ENCODE results near the gene AJM1.
"Not testable (repeated sequence)": the region's sequence is repeated elsewhere in the genome, so short reads cannot be mapped to it uniquely, and the experiment has no call there.

AJM1 gene

GRCh38 chr9:136835932-136836904, 6.1 kb upstream of the AJM1 start:
- TF ChIP-seq MYC (IDR thresholded peaks at IDR 0.05; ENCODE audit: low read depth, low read length) (no peak), POLR2A (IDR thresholded peaks at IDR 0.05; ENCODE audit: extremely low read depth, insufficient read length) (no peak)
- no peak for DNase-seq (ENCODE audit: low read depth)
- no peak overlapping the region for H3K4me3 ChIP-seq (ENCODE audit: low read depth, low read length)

DNA sequence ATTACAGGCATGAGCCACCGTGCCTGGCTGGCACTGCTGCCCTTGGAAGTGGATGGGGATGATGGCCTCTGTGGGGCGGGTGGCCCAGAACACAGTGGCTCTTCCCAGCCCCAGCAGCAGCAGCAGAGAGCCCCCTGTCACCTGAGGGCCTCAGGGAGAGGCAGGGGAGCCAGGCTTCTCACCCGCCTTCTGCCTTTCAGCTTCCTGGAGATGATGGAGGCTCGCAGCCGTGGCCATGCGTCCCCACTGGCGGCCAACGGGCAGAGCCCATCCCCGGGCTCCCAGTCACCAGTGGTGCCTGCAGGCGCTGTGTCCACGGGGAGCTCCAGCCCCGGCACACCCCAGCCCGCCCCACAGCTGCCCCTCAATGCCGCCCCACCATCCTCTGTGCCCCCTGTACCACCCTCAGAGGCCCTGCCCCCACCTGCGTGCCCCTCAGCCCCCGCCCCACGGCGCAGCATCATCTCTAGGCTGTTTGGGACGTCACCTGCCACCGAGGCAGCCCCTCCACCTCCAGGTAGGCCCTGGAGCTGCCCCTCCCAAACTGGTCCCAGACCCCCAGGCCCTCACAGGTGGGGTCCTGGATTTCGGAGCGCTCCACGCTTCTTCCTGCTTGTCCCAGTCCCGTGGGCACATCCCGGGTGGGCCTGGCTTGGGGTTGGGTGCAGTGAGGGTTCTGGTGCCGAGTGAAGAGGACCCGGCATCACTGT, 5.0 kb upstream of the AJM1 start:
- TF ChIP-seq MYC (IDR thresholded peaks at IDR 0.05; ENCODE audit: low read depth, low read length) (no peak), POLR2A (IDR thresholded peaks at IDR 0.05; ENCODE audit: extremely low read depth, insufficient read length) (no peak), MAX (IDR thresholded peaks at IDR 0.05; ENCODE audit: low read depth, low read length) (no peak), CTCF (IDR thresholded peaks at IDR 0.05; ENCODE audit: low read depth, low read length) (no peak)
- DNase-seq (ENCODE audit: low read depth): no peak
- H3K4me3 ChIP-seq (ENCODE audit: low read depth, low read length): no peak overlapping the region

DNA sequence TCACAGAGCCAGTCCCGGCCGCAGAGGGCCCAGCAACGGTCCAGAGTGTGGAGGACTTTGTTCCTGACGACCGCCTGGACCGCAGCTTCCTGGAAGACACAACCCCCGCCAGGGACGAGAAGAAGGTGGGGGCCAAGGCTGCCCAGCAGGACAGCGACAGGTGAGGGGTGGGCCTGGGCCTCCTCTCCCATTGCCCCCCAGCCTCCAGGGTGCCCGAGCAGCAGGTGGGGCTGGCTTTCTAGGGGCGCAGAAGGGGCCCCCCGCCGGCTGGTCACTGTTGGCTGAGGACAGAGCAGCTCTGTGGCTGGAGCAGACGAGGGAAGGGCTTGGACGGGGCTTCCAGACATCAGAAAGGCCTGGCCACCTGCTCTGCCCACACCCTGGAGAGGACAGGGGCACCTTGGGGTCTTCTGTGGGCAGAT, 4.4 kb upstream of the AJM1 start:
- DNase-seq (ENCODE audit: low read depth); H3K4me3 ChIP-seq (ENCODE audit: low read depth, low read length): not testable (repeated sequence)

DNA sequence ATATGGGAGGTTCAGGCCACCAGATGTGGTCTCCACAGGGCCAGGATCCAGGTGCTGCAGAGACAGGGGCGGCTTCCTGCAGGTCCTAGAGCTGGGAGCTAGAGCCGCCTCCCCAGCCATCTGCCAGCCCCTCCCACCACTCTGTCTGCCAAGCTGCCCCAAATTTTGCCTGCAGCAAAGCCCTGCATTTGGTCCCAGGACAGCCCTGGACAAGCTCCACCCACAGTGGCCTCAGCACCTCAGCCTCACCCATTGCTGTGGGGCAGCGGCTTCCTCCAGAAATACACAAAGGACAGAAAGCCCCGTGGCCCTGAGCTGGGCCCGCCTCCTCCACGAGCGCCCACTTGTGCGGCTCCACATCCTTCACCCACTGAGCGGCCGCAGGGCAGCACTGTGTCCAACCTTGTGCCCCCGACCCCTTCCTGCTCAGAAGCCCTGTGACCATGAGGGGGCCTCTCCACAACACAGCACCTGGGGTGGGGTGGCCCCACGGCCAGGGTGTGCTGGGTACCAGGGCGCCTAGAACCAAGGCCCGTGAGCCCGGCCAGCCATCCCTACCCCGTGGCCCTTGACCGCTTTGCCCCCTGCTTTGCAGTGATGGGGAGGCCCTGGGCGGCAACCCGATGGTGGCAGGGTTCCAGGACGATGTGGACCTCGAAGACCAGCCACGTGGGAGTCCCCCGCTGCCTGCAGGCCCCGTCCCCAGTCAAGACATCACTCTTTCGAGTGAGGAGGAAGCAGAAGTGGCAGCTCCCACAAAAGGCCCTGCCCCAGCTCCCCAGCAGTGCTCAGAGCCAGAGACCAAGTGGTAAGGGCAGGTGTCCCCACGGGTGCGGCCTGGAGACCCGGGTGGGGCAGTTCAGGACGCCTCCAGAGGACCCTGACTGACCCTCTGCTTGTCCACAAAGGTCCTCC, 3.7 kb upstream of the AJM1 start:
- H3K4me3 ChIP-seq (ENCODE audit: low read depth, low read length): no peak overlapping the region
- no peak for DNase-seq (ENCODE audit: low read depth)
- TF ChIP-seq CTCF (IDR thresholded peaks at IDR 0.05; ENCODE audit: low read depth, low read length): no peak
- no peak for TF ChIP-seq POLR2A (IDR thresholded peaks at IDR 0.05; ENCODE audit: extremely low read depth, insufficient read length)
- TF ChIP-seq MYC (IDR thresholded peaks at IDR 0.05; ENCODE audit: low read depth, low read length): no peak
- TF ChIP-seq MAX (IDR thresholded peaks at IDR 0.05; ENCODE audit: low read depth, low read length): no peak

GRCh38 chr9:136839229-136840139, 2.8 kb upstream of the AJM1 start:
- DNase-seq (ENCODE audit: low read depth): no peak
- no peak for TF ChIP-seq MYC (IDR thresholded peaks at IDR 0.05; ENCODE audit: low read depth, low read length)

DNA sequence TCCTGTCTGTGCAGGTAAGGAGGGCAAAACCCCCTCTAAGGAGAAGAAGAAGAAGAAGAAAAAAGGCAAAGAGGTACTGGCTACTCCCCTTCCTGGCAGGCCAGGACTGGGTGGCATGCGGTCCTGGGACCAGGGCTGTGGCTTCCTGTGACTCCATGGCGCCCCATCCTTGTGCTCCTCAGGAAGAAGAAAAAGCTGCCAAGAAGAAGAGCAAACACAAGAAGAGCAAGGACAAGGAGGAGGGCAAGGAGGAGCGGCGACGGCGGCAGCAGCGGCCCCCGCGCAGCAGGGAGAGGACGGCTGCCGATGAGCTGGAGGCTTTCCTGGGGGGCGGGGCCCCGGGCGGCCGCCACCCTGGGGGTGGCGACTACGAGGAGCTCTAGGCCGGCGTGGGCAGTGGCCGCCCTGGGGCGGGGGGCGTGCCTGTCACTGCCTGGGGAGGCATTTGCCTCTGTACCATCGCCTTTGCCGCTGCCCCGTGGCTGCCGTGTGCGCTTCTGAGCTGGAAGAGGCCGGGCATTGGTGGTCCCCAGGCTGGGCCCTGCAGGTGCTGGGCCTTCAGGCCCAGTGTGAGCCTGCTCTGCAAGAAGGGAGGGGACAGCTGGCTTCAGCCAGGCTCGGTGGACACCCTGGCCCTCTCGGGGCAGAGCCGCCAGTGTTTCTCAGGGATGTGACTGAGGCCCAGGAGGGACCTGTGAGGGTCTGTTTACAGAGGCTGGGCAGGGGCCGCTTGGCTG, 2.0 kb upstream of the AJM1 start:
- no peak overlapping the region for H3K4me3 ChIP-seq (ENCODE audit: low read depth, low read length)
- no peak for DNase-seq (ENCODE audit: low read depth)
- no peak for TF ChIP-seq POLR2A (IDR thresholded peaks at IDR 0.05; ENCODE audit: extremely low read depth, insufficient read length)
- TF ChIP-seq MYC (IDR thresholded peaks at IDR 0.05; ENCODE audit: low read depth, low read length): no peak

More at GRCh38 chr9:136839229-136840139, 2.8 kb upstream of the AJM1 start:
- no peak overlapping the region for H3K4me3 ChIP-seq (ENCODE audit: low read depth, low read length)

Measured in NB4 (cell line).